NCI-H460 (cell line): ENCODE data around the gene DCDC2. TPM values are rescaled to one million over a fixed set of nuclear protein-coding genes. Genes with fewer than 3 reads are reported as not detected.
A peak's percentile ranks its signal among the peaks of the same experiment; 100 is the strongest.
"Not testable (repeated sequence)": the region's sequence is repeated elsewhere in the genome, so short reads cannot be mapped to it uniquely, and the experiment has no call there.

Experiments
- DNase-seq: peaks from one replicate; pipeline ENCODE4 v3.0.0-alpha.2; 2016; ENCODE audit warnings: low read depth; ENCODE audit errors: extremely low read depth
- total RNA-seq: library from RNA; depleted of rRNA; stranded (reverse); fragments of >200 nt; shearing (Covaris generic); gene quantifications from 2 replicates; pipeline ENCODE4 v1.2.3, GENCODE V29; 2014

Gene DCDC2
- total RNA-seq, 1 experiment from 2014 or later: 0.05 TPM

DNA sequence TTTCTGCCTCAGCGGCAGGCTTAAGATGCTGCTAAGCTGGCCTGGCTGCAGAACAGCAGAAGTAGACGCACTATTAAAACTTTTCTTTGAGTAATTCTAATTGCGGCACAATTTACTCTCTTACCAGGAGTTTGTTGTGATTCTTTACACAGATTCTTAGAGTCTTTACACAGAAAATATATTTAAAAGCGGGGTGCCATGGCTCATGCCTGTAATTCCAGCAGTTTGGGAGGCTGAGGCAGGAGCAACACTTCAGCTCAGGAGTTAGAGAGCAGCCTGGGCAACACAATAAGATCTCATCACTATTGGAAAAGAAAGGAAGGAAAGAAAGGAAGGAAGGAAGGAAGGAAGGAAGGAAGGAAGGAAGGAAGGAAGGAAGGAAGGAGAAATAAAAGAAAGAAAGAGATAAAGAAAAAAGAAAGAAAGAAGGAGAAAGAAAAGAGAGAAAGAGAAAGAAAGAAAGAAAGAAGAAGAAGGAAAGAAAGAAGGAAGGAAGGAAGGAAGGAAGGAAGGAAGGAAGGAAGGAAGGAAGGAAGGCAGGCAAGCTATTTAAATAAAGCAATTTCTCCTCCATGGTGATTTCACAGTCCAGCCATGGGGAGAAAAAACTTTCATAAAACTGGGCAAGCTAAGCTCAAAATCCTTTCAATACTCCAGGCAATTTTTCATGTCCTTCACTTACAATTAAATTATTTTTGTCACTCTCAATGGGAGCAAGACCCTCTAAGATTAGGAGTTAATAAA, 23.8 kb upstream of the DCDC2 start:
- DNase-seq: no peak

DNA sequence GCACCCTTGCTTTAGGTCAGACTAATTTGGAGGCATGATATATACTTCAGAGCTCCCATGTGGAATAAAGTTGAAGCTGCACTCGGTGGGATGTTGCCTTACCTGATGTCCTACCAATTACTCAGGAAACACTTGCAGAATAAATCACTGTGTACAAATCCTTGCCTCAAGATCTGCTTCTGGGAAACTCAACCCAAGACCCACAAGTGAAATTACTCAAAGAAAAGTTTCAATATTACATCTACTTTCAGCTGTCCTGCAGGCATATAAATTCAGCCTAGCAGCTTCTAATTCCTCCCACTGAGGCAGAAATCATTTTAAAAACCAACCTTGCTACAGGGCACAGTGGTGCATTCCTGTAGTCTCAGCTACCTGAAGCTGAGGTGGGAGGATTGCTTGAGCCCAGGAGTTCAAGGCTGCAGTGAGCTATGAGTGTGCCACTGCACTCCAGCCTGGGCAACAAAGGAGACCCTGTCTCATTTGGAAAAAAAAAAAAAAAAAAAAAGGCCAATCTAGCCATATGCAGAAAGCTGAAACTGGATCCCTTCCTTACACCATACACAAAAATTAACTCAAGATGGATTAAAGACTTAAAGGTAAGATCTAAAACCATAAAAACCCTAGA, 20.7 kb upstream of the DCDC2 start:
- DNase-seq: no peak

DNA sequence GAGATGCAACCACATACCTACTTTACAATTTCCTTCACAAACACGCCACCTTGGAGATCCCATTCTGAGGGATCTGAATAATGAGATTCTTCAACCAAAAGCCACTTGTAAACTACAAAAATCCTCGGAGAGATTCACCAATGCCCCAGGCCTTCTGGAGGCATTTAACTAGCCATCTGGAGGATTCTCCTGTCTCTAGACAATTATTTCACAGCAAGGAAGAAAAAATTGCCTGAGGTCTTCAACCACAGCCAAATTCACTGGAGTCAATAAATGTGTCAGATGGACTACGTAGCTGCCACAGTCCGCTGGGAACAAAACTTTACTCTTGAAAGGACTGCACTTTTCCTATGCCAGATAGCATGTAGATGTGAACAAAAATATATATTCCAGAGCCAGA, 19.0 kb upstream of the DCDC2 start:
- no peak for DNase-seq

DNA sequence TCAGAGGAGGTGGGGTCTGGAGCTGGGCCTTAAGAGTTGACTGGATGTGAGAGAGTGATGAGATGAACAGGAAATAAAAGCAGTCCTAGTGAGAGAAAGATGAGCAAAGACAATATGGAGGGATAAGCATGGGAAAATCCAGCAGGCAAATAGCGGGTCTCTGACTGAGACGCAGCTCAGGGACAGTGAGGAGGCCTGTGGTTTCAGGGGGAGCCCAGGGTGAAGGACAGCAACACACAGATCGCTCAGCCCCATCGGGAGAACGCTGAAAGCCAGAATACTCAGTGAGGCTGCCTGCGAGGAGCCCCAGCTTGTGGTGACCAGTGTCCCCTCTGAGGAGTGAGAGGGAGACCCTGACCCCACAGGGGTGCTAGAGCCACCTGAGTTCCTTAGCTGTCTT, 16.8 kb upstream of the DCDC2 start:
- DNase-seq: no peak

DNA sequence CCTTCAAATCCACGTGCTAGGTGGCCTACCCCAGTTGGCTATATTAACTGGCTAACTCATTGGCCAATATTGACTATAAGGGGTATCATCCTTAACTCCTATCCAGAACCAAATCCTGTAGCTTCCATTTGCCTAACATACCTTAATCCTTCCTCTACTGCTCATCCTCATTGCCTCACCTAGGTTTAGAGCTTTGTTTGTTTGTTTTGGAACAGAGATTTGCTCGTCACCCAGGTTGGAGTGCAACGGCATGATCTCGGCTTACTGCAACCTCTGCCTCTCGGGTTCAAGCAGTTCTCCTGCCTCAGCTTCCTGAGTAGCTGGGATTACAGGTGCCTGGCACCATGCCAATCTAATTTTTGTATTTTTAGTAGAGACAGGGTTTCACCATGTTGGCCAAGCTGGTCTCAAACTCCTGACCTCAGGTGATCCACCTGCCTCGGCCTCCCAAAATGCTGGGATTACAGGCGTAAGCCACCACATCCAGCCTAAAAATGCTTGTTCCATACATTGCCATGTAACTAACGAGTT, 7.3 kb upstream of the DCDC2 start:
- not testable (repeated sequence) for DNase-seq

DNA sequence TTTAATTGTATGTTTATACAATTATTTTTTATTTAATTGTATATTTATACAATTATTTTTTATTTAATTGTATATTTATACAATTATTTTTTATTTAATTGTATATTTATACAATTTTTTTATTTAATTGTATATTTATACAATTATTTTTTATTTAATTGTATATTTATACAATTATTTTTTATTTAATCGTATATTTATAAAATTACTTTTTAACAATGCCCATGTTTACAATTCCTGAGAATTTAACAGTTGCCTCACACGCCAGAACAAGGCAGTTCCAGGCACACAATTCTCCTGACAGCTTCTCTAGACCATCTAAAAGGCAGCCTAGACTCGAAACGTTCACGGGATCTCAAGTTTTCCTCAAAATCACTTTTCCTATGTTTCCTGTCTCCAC, 4.5 kb upstream of the DCDC2 start:
- not testable (repeated sequence) for DNase-seq

DNA sequence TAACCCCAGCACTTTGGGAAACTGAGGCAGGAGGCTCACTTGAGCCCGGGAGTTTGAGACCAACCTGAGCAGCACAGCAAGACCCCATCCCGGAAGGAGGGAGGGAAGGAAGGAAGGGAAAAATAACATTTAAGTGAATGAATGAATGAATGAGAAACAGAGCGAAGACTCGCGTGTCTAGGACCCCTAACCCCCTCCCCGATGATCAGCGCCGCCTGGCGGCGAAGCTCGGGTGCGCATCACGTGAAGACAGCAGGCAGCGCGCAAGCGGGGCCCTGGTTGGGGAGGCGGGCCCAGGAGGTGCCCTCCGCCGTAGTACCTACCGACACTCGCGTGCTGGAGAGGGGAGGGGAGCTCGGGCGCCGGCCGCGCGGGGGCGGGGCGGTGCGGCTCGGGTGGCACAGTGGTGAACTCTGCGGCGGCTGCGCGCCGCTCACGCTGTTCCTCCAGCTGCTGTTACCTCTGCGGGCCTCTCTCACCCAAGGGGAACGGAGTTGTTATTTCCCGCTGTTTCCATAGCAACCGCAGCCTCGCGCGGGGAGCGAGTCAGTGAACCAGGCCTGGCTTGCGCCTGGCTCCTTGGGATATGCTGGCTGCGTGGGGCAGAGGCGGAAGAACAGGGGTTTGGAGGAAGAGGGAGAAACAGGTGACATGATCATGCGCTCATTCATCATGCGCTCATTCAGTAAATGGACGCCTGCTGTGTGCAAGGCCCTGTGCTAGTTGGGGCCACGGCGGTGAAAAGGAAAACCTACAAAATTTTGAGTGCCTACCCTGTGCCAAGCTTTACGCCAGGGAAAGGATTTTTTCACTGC, 2.0 kb upstream of the DCDC2 start:
- peak; percentile 59 for DNase-seq

DNA sequence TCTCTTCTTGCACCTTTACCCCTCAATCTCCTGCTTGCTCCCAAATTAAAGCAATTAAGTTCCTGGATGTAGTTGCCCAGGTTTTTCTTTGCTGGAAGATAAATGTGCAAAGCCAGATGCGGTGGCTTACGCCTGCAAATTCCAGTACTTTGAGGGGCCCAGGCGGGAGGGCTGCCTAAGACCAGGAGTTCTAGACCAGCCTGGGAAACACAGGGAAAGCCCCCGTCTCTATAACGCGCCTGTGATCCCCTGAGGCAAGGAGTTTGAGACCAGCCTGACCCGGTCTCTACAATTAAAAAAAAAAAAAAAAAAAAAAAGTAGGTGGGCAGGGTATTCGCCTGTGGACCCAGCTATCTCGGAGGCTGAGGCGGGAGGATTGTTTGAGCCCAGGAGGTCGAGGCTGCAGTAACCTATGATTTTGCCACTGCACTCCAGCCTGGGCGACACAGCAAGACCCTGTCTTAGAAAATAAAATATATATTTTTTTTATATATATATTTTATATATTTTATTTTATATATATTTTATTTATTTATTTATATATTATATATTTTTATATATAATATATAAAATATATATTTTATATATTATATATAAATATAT, 461 bp upstream of the DCDC2 start:
- DNase-seq: no peak

DNA sequence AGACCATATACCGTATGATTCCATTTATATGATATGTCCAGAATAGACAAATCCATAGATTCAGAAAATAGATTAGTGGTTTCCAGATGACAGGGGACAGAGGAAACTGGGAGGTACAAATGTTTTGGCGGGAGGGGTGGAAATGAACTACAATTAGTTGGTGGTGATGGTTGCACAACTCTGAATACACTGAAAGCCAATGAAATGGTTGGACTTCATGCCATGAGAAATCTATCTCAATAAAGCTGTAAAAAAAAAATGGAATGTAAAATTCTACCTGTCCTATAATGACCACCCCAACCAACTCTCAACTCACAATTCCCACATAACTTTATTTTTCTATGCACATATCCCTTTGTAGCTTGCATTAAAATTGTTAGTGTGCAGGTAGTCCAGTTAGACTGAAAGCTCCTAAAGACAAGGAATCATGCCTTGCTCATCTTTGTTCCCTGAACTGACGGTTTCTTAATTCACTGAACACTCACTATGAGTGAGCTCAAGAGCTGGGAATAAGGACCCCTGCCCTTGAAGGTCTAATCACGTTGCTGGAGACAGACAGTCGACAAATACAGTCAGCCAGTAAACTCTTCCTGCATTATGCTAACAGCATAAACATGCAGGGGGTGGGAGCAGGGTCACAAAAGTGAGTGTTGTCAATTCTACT, 1.4 kb downstream of the DCDC2 start:
- no peak for DNase-seq

DNA sequence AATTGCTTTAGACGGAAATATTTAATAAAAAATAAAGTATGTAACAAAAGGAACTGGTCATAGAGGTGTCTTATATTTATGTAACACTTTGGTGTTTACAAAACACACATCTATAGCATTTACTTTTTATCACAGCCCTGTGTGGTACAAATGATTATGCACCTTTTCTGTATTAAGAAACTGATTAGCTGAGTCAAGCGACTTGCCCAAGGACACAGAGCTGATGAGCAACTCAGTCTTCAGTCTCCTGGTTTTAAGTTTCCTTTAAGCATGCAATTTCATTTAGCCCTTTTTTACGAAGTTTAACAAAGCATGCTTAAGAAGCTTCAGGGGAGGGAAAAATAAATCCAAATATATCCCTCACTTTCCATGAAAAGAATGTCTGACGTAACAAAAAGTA, 2.5 kb downstream of the DCDC2 start:
- DNase-seq: no peak

DNA sequence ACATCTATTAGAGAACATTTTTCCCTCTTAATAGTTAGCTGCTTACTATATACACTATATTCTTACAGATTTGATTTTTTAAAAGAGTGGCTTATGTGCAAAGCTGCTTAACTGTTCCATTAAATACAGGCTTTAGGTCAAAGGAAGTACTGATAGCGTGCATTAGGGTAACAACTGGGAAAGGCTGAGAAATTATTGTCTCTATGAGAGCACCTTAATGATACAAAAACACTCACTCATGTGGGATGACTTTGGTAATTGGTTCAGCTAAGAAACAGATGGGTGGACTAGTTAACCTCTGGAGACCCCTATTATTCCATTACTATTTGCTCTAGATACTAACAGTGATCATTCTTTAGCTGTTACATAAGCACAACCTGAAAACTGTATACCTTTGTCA, 4.0 kb downstream of the DCDC2 start:
- no peak for DNase-seq

DNA sequence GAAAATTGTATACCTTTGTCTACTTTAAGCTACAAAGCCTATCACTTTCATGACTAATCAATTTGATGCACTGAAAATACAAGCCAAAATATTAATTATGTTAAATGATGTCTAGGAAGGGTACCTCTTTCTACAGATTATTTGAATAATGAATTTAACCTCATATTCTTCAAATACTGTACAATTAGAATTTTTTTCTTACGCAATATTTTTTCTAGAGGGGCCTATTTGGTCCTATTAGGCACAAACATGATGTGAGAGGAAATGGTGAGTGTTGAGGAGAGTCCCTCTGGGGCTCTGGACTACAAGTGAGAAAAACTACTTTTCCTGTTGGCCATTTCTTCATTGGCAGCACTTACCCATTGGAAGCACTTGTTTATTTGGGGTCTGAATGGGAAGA, 5.4 kb downstream of the DCDC2 start:
- no peak for DNase-seq

DNA sequence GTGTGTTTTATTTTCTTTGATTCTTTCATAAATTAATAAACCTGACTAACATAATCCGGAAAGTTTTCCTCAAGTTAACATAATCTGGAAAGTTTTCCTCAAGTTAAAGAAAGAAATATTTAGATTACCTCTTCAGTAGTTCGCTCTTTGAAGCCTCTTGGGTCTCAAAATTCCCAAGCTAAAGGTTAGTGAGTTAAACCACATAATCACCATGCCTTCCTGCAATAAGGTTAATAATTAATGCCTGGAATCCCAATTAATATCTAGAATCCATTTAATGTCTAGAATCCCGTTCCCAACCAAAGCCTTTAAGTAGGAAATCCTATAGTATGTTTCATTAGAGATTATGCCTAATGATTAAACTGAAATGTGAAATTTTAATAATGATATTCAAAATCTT, 12.9 kb downstream of the DCDC2 start:
- DNase-seq: no peak

DNA sequence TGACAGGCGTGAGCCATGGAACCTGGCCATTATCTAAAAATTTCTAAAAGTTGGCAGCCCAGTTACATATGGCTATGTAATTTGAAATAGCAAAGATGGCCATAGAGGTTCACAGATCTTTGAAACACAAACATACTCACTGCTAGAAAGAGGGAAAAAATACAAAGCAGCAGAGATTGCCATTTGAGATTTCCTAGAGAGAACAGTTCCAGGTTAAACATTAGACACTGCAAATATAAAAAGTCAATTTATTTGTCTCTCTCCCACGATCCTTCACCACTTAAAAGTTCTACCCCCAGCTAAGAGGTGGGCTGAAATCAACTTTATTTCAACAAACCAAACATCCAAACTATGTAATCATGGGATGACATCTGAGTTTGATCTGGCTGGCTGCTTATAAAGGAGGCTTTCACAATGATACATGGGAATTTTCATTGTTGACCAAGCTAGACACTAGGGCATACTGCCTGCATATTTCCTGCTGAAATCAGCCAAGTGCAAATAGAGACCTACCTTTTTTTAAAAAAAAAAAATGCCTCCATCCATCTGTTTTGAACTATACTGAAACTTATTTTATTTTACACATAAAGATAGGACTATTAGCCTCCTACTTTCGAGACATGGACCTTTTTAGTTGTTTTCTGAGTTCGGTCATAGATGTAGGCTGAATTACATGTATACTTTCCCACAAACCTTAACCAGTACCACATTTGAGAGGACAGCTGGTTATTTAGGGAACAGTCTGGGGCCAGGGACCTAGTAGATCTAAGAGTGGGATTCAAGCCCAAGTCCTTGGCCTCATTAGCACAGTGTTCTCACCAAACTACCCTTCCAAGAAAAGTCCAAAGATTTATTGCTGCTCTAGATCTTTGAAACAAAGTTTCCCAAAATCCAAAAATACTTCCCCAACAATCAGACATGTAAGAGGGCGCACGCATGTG, 16.6 kb downstream of the DCDC2 start:
- no peak for DNase-seq

DNA sequence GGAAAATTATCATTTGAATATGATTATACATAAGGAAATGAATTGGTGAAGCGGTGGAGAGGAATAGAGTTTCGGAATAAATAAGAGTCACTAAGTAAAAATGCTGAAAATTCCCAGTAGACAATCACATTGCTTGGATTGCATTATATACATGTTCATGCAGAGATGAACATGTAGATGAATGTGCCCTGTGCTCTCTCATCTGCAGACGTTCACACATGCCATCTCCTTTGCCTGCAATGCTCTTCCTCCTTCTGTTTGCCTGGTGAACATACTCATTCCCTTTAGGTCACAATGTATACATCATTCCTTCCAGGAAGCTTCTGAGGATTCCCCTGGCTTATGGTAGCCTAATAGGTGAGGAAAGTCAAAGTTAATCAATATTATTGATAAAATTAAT, 17.9 kb downstream of the DCDC2 start:
- no peak for DNase-seq

DNA sequence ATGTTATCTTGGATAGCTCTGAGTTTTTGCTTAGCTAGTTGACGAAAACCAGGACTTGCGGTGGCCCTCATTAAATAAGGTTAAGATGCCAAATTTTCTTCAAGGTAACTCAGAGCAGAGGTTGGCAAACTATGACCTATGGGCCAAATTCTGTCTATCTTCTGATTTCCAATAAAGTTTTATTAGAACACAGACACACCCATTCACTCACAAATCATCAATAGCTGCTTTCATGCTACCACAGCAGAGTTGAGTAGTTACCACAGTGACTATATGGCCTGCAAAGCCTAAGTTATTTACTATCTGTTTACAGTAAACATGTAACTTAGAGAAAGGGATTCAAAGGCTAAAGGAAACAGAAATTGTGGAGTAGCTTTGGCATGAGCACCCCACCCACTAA, 23.6 kb downstream of the DCDC2 start:
- no peak for DNase-seq

DNA sequence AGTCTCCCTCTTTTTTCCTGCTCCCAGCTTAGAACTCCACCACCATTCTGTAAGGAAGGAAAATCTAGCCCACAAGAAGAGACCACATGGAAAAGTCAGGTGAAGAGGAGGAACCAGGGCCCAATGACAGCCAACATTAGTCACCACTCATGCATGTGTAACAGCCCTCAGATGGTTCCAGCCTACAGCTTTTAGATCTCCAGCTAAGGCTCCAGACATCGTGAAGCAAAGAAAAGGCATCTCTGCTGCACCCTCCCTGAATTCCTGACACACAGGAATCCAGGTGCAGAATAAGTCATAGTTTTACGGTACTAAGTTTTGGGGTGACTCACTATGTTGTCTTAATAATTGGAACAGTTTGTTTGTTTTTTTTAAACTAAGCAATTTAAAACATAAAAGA, 25.5 kb downstream of the DCDC2 start:
- DNase-seq: no peak

DNA sequence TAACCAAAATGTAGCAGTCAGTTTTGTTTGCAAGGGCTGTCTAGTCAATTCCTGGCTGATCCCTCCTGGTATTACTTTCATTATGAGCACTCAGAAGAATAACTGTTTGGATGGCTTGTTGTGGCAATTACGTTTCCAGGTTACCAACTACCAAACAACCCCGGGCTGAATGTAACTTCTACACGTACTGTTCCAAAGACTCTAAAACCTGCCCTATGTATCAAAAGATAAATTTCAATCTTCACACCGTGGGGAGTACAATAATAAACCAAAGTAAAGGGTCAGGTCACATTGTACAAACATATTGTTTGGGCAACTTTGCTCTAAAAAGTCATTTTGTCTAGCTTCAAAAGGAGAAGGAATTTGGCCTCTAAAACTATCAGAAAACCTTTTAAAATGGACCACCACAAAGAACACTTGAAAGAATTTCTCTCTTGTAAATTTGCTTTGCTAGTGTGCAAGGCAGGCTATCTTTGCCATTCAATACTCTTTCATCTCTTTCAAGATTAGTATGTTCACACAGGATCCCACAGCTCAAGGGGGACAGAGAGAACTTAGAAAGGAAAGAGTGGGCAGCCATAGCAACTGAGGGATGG, 27.6 kb downstream of the DCDC2 start:
- no peak for DNase-seq

DNA sequence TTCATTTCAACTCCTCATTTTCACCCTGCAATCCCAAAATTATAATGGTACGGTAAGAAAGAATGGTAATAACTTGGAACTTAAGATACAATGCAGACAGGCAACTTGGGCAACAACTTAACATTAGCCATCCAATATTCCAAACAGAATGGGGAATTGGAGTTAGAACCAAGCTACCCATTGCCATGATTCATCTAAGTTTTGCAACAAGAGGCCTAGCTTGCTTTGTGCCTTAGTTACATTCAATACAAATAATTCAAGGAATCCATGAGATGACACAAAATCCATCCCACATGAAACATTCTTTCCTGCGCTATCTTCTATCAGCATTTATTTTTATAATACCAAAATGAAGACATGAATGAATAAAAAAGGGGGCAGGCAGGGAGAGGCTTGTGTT, 28.4 kb downstream of the DCDC2 start:
- DNase-seq: no peak
